Vagina (tissue), 2 donors: ENCODE measurements around the gene WNT7A.

Experiments used
- CTCF ChIP-seq, 3 experiments: fragments of 450-650 bp in 2 of 3; fragments of 200-600 bp in 1 of 3; sonication (generic) in 1 of 3; IDR thresholded peaks; one replicate each; pipeline ENCODE4 v1.5.1; 2017 to 2019; ENCODE audit warnings: antibody characterized with exemption in 3 of 3, mild to moderate bottlenecking in 2 of 3, moderate library complexity in 2 of 3
- POLR2A ChIP-seq, 2 donors: fragments of 450-650 bp; IDR thresholded peaks; one replicate each; pipeline ENCODE4 v1.6.1; 2017; ENCODE audit warnings: antibody characterized with exemption in 2 of 2, mild to moderate bottlenecking in 2 of 2, moderate library complexity in 2 of 2
- POLR2AphosphoS5 ChIP-seq, 2 donors: sonication (generic); formaldehyde crosslinking; IDR thresholded peaks; one replicate each; pipeline ENCODE4 v1.9.0; 2017; ENCODE audit warnings: antibody characterized with exemption in 2 of 2, mild to moderate bottlenecking in 2 of 2, low read depth in 1 of 2; ENCODE audit not compliant: insufficient read depth in 1 of 2

DNA sequence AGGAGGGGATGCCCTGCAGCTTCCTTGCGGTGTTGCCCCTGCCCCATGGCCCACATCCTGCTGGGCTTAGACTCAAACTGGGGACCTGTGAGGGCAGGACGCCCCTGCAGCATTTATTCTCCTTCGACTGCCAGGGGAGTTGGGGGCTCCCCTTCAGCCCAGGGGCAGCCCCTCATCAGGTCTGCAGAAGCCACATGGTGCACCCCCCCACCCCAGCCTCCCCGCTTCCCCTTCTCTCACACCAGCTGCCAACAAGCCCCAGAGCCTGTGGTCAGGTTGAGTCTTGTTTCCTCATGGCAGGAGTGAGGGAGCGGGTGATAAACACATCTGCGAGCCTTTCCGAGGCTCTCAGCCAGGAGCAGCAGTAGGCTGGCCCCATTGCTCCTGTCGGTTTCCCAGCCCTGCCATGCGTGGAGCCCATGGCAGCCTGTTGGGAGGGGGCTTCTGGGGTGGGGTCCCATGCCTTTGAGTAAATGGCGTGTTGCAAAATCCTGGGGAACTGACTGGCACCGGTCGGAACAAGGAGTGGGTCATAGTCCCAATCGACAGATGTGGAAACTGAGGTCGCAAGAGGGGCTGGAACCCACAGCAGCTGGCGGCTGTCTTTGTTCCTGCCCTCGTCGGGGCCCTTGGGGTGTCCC lies 27.8 kb downstream of the WNT7A start:
- no peak for TF ChIP-seq POLR2AphosphoS5 (IDR thresholded peaks at IDR 0.05; ENCODE audit: insufficient read depth in 1 of 2, low read depth in 1 of 2)
- TF ChIP-seq POLR2A (IDR thresholded peaks at IDR 0.05): no peak
- no peak for TF ChIP-seq CTCF (IDR thresholded peaks at IDR 0.05)
